Testis (tissue), 2 donors: Measurements from ENCODE around the gene CPTP.

Source experiments
- POLR2A ChIP-seq: fragments of 450-650 bp; IDR thresholded peaks from one replicate; pipeline ENCODE4 v1.6.1; 2017; ENCODE audit warnings: antibody characterized with exemption, mild to moderate bottlenecking, moderate library complexity
- TF ChIP-seq, protein P1 (sequence below), 3 experiments: fragments of 450-650 bp in 2 of 3; fragments of 200-600 bp in 1 of 3; sonication (generic) in 1 of 3; IDR thresholded peaks; one replicate each; pipeline ENCODE4 v1.5.1; 2016 to 2019; ENCODE audit warnings: antibody characterized with exemption in 3 of 3, mild to moderate bottlenecking in 2 of 3, moderate library complexity in 1 of 3

DNA sequence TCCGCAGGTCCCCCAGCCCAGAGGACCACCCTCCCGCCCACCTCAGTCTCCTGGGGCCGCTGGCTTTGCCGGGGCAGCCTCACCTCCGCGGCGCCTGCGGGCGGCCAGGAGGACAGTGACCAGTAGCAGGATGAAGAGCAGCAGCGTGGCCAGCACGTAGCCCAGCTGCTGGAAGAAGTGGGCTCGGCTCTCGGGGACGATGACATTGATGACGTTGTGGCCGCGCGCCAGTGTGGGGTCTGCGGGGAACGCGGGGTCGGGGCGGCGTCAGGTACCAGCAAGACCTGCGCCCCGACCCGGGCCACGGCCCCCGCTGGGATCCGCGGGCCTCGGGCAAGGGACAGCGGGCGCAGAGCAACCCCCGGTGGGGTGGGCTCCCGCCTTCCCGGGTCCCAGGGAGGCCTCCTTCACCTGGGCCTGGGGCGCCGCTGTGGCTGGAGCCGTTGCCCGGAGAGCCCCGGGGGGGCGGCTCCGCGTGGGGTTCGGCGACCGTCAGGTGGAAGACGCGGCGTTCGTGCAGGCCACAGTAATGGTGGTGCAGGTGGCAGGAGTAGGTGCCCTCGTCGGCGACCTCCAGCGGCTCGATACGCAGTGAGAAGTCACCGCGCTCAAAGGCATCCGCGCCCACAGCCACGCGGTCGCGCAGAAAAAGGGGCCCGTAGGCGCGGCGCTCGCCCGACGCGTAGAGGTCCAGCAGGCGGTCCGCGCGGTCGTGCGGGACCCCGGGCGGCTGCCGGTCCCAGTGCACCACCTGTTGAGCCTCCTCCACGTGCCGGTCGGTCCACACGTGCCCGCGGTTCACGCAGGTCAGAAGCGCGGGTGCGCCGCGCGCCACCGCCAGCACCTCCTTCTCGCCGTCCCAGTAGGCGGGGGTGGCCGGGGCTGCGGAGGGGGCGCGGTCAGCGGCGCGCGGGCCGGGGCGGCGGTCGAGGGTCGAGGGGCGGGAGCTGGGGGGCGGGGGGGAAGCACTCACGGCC is 30.0 kb downstream of the CPTP start:
- TF ChIP-seq, protein P1, sequence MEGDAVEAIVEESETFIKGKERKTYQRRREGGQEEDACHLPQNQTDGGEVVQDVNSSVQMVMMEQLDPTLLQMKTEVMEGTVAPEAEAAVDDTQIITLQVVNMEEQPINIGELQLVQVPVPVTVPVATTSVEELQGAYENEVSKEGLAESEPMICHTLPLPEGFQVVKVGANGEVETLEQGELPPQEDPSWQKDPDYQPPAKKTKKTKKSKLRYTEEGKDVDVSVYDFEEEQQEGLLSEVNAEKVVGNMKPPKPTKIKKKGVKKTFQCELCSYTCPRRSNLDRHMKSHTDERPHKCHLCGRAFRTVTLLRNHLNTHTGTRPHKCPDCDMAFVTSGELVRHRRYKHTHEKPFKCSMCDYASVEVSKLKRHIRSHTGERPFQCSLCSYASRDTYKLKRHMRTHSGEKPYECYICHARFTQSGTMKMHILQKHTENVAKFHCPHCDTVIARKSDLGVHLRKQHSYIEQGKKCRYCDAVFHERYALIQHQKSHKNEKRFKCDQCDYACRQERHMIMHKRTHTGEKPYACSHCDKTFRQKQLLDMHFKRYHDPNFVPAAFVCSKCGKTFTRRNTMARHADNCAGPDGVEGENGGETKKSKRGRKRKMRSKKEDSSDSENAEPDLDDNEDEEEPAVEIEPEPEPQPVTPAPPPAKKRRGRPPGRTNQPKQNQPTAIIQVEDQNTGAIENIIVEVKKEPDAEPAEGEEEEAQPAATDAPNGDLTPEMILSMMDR (IDR thresholded peaks at IDR 0.05), result no peak
- no peak for TF ChIP-seq POLR2A
